Measurements from ENCODE around the gene SHC2.
"Not testable (repeated sequence)": the region's sequence is repeated elsewhere in the genome, so short reads cannot be mapped to it uniquely, and the experiment has no call there.

The SHC2 gene

DNA sequence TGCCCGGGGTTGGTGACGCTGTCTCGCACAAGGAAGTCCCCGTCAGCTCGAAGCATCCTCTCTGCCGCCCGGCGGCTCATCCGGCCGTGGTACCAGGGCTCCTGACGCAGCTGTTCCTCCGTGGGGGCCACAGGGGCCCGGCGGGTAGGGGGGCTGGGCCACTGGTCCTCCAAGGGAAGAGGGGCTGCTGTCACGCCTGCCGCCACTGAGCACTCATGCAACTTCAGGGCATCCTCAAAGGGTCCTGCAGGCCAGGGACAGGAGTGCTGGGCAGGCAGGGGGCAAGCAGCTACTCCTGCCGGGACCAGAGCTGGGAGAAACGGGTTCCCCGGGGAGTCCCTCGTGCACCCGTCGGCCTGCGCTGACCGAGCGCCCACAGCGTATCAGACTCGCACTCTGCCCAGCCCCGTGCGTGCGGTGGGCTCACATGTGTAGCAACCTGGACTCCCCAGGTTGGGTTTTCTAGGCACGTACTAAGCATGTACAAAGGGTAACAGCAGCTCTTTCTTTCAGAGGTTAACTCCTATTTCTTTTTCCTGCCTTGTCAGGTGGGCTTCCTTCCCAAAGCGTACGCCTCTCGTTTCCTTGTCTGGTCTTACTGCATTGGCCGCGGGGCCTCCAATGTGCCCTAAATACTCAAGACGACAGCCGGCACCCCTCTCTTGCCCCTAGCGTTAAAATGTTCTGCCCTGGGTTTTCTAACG lies 38.5 kb downstream of the SHC2 start:
- no peak for DNase-seq

DNA sequence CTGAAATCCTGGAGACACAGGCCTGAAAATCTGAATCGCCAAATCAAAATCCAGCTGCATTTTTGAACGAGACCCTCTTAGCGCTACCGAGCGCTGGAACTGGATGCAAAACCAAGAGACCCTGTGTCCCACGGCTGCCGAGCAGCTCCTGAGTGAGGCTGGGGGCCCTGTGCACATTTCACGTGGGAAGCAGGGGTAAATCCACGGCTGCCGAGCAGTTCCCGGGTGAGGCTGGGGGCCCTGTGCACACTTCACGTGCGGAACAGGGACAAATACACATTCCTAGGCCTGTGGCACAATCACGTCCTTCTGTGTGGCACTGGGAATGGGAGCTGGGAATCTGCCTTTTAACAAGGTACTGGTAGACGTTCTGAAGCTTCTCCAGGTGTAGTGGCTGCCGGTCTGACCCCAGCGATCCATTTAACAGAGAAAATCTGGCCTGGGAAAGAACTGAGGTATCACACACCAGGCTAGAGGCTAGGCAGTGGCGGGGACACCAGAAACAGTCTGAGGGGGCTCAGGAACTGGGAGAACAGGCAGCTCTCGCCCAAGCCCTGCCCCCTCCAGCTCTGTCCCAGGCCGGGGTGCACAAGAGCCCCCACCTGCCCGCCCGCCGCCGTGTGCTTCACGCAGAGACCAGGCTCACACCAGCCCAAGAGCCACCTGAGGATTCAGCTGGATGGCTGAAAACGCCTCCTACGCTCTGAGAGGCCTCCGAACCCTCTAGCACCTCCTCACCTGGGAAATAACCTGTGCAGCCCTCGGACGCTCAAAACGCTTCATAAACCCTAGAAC lies 40.9 kb downstream of the SHC2 start:
- DNase-seq: no peak

DNA sequence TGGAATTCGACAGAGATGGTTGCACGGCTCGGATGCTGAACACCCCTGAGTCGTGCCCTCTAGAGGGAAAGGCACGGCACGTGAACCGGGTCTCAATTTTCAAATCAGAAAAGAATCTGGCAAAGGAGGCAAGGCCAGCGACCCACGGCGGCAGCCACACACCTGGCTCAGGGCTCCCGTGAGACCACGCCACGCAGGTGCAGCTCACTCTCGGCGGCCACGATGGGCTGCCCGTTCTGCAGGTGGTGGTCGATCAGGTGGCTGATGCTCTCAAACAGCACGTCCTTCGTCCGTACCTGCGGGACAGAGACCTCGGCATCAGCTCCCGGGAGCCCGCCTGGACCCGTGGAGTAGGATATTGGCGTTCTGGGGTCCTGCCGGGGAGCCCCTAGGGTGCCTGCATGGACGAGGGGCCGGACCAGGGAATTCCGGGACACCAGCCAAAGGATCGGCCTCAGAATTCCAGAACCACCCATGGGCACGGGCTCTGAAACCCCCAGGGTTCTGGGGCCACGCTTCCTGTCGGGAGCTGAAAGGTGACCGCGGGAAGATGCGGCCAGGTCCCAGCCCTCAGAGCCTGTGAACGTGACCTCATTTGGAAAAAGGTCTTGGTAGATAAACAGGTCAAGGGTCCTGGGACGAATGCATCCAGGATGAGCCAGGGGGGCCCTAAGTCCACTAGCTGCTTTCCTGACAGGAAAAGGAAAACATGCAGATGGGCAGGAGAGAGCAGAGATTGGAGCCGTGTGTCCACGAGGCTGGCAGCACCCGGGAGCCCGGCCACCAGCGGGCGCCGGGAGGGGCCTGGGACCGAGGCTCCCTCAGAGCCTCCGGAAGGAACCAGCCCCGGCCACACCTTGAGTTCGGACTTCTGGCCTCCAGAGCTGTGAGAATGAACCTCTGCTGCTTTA lies 41.8 kb downstream of the SHC2 start:
- no peak for DNase-seq

DNA sequence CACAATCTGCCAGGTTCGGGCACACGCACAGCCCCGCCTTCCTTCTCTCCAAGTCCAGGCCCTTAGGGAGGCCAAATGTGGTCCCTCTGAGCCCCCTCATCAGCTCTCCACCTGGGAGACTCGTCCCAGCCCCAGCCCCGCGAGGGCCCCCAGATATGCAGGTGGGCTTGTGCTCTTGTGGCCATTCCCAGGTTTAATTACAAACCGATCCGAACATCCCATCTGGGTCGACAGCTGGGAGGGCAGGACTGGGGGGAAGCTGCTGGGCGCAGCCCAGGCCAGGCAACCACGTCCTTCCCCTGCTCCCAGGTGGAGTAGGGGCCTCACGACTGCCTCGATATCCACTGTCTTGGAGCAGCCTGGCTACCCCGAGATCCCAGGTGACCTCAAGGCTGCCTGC lies 44.4 kb downstream of the SHC2 start:
- no peak for DNase-seq

DNA sequence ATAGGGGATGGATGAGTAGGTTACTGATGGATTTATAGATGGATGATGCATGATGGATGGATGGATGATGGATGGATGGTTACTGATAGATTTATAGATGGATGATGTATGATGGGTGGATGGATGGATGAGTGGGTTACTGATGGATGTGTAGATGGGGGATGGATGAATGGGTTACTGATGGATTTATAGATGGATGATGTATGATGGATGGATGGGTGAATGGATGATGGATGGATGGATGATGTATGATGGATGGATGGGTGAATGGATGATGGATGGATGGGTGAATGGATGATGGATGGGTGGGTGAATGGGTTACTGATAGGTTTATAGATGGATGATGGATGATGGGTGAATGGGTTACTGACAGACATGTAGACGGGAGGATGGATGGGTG lies 45.5 kb downstream of the SHC2 start:
- no peak for DNase-seq

DNA sequence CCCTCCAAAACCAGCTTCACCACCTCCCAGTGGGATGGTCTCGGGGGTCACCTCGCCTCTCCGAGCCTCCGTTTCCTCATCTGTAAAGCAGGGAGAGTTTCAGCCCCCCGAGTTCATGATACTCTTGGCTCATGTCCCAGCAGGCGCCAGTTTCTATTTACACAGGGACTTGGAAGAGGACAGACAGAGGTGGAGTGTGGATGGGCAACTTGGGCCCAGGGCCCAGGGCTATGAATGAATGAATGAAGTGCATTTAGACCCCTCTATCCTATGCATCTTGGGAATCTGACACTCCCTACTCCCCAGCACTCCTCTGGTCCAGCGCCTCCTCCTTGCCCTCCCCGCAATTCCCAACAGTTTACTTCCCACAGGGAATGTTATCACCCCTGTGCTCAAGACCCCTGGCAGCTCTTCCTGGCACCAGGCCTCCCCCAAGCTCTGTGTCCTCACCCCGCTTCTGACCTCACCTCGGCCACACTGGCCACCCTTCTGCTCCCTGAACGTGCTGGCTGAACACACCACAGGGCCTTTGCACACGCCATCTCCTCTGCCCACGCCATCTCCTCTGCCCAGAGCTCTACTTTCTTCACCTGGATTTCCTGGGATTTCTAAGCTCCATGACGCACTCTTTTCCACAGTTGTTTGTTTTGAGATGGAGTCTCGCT lies 46.9 kb downstream of the SHC2 start:
- DNase-seq: no peak

DNA sequence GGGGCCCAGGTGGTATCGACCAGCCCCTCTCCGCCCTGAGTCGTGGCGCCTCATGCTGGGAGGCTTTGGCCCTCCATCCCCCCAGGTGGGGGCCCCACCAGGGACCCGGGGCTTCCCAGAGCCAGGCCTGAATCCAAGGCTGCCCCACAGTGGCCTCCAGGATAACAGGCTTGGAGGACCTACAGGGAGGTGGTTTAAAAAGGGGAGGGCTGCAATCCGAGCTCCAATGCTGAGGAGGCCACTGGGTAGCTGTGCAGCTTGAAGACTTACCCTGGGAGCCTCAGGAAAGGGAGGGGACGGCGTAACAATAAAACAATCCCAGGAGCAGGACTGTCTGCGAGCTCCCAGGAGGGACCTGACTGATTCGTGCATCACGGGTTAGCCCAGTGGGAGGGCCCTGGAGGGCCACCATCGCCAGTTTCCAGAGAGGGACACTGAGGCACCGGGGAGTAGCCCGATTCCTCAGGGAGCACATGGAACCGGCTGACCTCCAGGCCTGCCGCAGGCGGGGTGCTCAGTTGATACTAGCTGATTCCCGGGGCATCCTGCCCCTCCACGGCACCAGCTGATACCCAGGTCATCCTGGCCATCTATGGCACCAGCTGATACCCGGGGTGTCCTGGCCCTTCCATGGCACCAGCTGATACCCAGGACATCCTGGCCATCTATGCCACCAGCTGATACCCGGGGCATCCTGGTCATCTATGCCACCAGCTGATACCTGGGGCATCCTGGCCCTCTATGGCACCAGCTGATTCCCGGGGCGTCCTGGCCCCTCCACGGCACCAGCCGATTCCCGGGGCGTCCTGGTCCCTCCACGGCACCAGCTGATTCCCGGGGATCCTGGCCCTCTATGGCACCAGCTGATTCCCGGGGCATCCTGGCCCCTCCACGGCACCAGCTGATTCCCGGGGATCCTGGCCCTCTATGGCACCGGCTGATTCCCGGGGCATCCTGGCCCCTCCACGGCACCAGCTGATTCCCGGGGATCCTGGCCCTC lies 48.2 kb downstream of the SHC2 start:
- no peak for DNase-seq

DNA sequence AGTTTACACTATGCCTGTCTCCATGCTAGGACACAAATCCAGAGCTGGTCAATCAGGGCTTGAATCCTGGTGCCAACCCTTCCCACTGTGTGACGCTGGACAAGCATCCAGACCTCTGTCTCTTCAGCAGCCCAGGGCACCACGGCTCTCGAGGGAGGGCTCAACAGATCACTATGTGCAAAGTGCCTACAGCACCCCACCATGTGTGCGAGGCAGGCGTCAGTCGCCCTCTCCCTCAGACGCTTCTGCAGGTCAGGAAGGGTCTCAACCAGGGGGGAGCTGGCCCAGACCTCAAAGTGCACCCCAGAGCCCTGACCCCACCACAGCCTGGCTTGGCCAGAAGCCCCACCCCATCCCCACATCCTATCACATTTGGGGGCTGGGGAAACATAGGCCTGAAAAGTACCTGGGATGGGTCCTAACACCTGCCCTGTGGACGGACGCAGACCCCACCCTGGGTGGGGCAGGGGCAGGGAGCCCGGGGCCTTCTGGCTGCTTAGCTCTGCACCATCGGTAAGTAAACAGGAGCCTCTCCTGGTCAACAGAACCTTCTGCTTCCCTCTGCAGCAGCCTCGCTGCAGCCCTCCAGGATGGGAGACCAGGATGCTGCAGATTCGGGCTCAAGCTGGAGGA lies 49.0 kb downstream of the SHC2 start:
- DNase-seq: no peak

DNA sequence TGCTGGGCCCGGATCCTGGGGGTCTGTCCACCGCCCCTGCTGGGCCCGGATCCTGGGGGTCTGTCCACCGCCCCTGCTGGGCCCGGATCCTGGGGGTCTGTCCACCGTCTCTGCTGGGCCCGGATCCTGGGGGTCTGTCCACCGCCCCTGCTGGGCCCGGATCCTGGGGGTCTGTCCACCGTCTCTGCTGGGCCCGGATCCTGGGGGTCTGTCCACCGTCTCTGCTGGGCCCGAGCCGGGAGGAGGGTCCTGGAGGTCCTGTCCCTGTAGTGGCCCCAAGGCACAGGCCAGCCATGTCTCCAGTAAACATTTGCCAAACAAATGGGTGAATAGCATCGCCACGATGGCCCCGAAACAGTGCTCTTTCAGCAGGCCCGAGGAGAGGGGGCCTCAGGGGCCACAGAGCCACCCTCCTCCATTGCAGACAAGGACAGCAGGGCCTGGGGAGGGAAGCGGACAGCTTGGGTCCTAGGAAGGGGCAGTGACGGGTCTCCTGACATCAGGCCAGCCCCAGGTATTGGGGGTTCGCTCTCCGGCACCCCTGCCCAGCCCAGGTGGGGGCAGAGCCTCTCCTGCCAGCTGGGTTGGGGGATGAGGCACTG lies 49.6 kb downstream of the SHC2 start:
- DNase-seq: not testable (repeated sequence)

DNA sequence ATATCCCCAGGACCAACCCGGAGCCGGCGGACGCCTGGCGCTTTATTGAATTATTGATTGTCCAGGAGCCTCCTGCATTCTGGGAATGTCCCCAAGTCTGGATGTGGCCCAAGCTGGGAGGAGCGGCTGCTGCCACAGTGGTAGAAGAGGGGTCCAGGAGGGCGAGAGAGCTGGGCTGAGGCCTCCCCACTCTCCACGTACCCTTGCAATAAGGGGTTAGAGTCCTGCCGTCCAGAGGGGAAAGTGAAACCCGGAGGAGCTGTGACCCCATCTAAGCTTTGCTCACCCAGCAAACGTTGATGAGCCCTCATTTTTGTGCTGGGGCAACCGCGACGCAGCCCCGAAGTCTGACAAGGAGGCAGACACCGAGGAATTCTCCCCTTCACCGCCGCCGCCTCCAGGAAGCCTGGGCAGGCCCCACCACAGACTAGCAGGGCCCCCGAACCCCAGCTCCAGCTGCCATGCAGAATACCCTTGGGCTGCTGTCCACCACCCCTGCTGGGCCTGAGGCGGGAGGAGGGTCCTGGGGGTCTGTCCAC lies 50.5 kb downstream of the SHC2 start:
- DNase-seq: no peak

DNA sequence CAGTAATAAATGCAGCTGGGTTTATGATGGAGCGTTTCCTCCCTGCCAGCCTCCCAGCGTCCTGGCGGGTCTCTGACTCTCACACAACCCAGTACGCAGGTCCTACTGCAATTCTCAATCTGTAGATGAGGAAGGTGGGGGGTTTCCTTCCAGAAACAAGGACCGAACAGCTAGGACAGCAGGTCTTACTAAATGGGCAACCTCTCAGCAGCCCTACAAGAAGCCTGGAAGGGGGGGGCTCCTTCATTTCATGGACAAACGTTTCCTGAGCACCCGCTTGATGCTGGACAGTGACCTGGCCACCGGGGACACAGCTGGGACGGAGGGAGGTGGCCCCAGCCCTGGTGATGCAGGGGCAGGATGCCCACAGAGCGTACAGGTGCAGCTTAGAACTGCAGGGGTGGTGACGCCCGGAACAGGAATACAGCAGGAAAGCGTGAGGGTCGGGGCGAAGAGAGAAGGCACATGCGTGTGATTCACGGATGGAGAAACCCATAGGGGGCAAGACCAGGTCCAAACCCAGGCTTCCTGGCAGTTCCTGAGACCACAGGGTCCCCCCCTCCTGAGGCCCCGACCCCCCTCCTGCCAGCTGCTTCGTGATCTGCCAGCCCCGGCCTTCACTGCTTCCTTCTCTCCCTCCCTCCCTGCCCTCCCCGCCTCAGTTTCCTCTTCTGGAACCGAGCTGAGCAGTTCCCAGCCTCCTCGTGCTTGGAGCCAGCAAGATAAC lies 51.2 kb downstream of the SHC2 start:
- no peak for DNase-seq

DNA sequence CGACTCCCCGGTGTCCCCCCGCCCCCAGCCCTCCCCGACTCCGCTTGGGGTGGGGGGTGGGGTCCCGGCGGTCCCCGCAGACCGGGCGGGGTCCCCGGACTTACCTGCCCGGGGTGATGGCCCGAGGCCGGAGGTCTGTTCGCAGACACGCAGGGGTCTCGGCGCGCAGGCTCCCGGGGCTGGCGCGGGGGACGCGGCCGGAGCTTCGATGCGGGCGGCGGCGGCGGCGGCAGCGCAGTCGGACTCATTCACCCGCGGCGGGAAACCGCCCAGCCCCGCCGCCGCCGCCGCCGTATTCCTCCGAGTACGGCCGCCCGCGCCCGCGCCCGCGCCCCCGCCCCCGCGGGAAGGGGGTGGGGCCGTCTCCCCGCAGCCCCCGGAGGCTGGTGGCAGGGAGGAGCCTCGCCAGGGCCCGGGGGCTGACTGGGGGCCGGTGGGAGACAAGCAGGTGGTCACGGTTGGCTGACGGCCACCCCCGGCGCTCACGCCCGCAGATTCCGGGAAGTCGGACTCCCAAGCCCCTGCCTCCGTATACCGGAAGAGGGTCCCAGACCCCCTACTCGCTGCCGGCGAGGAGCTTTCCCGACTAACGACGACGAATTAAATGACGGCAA lies 51.8 kb downstream of the SHC2 start, which contains the start of gene C2CD4C:
Gene C2CD4C, minus strand, starts transcription at position 246 of the 614 bp plus-strand sequence. CDS start 786 bp downstream, outside the sequence.
- peak; percentile 50 for DNase-seq

DNA sequence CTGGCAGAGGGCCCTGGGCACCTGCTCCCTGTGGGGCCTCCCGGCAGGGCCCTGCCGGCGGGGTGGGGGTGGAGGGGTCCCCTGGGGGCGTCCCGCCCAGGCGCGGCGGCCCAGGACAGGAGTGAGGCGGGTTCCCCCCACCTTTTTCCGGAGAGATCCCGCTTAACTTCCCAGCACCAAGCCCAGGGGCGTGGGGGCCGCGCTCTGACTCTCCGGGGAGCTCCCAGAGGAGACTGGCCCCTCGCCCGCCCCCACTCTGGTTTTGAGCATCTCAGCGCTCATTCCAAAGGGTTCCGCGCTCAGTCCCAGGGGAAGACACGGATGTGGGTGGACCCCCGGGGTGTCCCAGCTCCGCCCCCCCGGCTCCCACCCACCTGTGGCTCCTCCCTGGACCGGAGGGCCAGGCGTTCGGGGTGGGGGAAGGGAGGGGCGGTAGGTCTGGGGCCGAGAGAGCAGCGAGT lies 52.4 kb downstream of the SHC2 start:
- no peak for DNase-seq

DNA sequence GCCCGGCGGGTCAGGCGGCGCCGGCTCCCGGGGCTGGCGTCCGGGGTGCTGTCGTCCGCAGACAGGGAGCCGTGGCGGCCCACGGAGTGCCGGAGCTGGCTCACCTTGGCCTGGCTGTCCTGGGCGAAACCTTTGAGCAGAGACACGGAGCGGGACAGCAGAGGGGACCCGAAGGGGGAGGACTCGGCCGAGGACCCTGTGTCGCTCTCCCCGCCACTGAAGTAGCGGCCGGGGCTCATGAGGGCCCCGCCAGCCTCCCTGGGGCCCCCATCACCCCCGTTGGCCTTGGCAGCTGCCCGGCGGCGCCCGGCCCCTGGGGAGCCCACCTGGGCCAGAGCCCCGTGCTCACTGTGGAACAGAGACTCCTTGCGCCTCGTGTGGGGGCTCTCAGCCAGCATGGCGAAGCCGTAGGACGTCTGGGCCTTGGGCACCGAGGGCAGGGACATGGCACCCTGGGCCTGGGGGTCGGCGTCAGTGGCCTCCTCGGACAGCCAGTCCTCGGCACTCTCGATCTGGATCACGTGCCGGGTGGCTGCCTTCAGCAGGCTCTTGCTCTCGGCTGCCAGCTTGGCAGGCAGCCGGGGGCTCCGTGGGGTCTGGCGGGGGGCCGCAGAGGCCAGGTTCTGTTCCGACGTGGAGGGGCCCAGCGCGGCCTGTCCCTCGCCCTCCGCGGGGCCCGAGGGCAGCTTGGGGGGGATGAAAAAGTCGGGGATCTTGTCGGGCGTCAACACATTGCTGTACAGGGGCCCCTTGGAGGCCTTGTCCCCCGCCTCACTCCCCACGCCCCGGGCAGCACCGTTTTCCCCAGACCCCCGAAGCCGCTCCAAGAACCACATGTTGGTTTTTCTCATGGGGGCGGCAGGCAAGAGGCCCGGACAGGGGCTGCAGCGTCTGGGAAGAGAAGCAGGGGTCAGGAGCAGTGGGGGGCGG lies 53.1 kb downstream of the SHC2 start:
- no peak for DNase-seq

DNA sequence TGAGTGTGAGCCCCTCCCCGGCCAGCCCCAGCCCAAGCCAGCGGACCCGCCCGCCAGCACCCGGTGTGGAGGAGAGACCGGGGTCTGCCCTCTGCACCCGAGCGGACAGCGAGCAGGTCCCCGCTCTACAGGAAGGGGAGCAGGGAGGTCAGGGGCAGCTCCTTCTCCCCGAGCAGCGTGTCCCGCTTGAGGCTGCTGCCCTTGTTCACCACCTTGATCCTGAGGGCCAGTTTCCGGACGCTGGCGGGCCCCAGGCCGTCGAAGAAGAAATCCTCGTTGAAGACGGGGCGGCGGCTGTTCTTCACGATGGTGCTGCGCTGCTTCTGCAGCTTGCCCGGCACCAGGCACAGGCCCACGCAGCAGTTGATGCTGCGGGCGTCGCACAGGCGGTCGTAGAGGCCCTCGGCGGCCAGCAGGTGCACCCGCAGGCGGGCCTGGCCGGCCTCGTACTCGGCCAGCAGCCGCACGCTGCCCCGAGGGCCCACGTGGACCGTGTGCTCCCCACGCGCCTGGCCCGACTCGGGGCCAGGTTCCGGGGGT lies 53.8 kb downstream of the SHC2 start:
- DNase-seq: no peak

DNA sequence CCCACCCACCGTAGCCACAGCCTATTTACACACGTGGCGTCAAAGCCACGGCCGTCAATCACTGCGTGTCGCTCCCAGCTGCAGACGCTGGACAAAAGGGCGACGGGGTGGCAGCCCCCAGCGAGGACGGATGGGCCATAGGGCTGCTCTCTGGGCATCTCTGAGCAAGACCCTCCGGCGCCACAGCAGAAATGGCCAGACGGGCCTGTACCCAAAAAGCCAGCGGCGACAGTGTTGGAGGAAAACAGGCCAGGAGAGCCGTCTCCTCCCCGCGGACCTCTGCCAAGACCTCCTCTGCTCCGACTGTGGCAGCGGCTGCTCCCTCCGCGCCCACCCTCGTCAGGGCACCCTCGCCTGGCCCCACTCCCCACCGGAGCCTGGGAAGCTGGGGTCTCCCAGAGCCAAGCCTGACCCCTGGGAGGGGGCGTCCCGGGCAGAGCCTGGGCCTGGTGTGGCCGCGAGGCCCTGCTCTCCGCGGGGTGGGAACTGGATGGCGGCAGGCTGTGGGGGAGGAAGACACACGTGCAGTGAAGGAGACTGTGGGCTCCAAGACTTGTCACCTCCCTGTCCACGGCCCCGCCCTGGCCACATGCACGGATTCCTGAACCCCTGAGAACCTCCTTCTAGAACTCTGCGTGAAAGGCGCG lies 54.6 kb downstream of the SHC2 start:
- no peak for DNase-seq

All from stimulated activated CD4-positive, alpha-beta T cell treated with anti-CD3 and anti-CD28 coated beads, Interleukin-15, amount 100 ng/mL, for 24 hours (primary cell).